HG03469 (cell line): ENCODE results near the gene CCDC7.
"Not testable (repeated sequence)": the region's sequence is repeated elsewhere in the genome, so short reads cannot be mapped to it uniquely, and the experiment has no call there.

Experiments used
- ATAC-seq: cut with Tn5 transposase; IDR thresholded peaks from one replicate; pipeline ENCODE4 v1.9.1; 2021; ENCODE audit warnings: mild to moderate bottlenecking, moderate library complexity, moderate number of reproducible peaks; ENCODE audit not compliant: unreplicated experiment

Gene CCDC7

GRCh38 chr10:32854435-32854834 is 408.5 kb downstream of the CCDC7 start:
- ATAC-seq, result no peak

- ATAC-seq, result no peak
Observed at GRCh38 chr10:32865170-32865569, 419.2 kb downstream of the CCDC7 start.

GRCh38 chr10:32877915-32878314 is 432.0 kb downstream of the CCDC7 start:
- ATAC-seq, result no peak

GRCh38 chr10:32878646-32879045 is 432.7 kb downstream of the CCDC7 start:
- no peak for ATAC-seq

GRCh38 chr10:32882076-32882475 is 436.1 kb downstream of the CCDC7 start:
- ATAC-seq, result no peak

GRCh38 chr10:32887481-32887880 is 441.5 kb downstream of the CCDC7 start:
- no peak for ATAC-seq

GRCh38 chr10:32888161-32888927 is 442.4 kb downstream of the CCDC7 start:
- ATAC-seq, result no peak

- no peak for ATAC-seq
Observed at GRCh38 chr10:32889631-32890212, 443.8 kb downstream of the CCDC7 start.

- ATAC-seq, result no peak
Observed at GRCh38 chr10:32890444-32890843, 444.5 kb downstream of the CCDC7 start.

GRCh38 chr10:32891261-32891660 is 445.3 kb downstream of the CCDC7 start:
- no peak for ATAC-seq

- ATAC-seq, result no peak
Observed at GRCh38 chr10:32893434-32893833, 447.5 kb downstream of the CCDC7 start.

- no peak for ATAC-seq
Observed at GRCh38 chr10:32893916-32894664, 448.1 kb downstream of the CCDC7 start.

- not testable (repeated sequence) for ATAC-seq
Observed at GRCh38 chr10:32895200-32895968, 449.4 kb downstream of the CCDC7 start.

GRCh38 chr10:32901815-32902214 is 455.9 kb downstream of the CCDC7 start:
- ATAC-seq, result no peak

GRCh38 chr10:32905466-32905865 is 459.5 kb downstream of the CCDC7 start:
- no peak for ATAC-seq

GRCh38 chr10:32906595-32906994 is 460.7 kb downstream of the CCDC7 start:
- no peak for ATAC-seq

GRCh38 chr10:32909456-32909855 is 463.5 kb downstream of the CCDC7 start:
- no peak for ATAC-seq

- not testable (repeated sequence) for ATAC-seq
Observed at GRCh38 chr10:32909970-32910369, 464.0 kb downstream of the CCDC7 start.

GRCh38 chr10:32911285-32912016 is 465.5 kb downstream of the CCDC7 start:
- no peak for ATAC-seq

- not testable (repeated sequence) for ATAC-seq
Observed at GRCh38 chr10:32917817-32918216, 471.9 kb downstream of the CCDC7 start.
